Stimulated activated CD4-positive, alpha-beta T cell treated with anti-CD3 and anti-CD28 coated beads, Interleukin-15, amount 100 ng/mL, for 48 hours (primary cell): Measurements from ENCODE around the gene POTEF.
"Not testable (repeated sequence)": the region's sequence is repeated elsewhere in the genome, so short reads cannot be mapped to it uniquely, and the experiment has no call there.

Experiments used
- DNase-seq, 2 donors: peaks; one replicate each; pipeline ENCODE4 v3.0.0-alpha.2; 2020; ENCODE audit warnings: low read depth in 2 of 2

POTEF gene

GRCh38 chr2:130129120-130129829, at the start of gene POTEF:
POTEF (minus strand) TSS chr2:130129222; CDS start chr2:130120515, 8,707 bp downstream.
- DNase-seq = not testable (repeated sequence)

DNA sequence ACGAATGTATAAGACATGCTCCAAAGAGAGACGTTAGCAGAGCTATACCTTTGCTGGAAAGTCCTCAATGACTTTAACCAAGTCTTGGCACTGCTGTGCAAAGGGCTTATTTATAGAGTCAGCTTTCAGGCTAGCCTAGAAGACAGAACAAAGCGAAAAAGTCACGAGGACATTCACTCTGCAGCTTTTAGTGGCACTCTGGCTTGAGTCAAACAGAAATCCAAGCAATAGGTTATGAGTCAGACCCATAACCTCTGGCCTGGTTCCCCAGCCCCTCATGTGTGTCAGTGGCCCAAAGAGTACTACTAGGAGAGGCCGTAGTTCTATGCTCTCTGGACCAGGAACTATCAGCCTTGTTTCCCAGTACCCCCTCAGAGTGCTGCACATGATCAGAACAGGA, 45.8 kb upstream of the POTEF start:
- DNase-seq = not testable (repeated sequence)

- DNase-seq = no peak
Observed at GRCh38 chr2:130169896-130170295, 40.9 kb upstream of the POTEF start.

DNA sequence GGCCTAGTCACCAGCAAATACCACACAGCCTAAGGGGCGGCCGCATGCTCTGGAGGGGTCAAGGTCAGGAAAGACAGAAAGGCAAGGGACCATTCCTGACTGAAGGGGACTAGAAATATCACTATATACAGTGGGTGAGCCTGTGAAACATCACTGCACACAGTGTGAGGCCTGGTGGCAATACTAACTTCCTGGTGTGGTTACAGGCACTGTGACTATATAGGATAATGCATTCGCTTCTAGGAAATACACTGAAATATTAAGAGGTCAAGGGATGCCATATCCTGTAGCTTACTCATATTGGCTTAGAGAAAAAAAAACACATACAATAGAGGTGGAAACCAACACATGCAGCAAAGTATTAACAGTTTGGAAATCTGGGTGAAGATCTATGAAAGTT, 40.1 kb upstream of the POTEF start:
- DNase-seq = not testable (repeated sequence)

- not testable (repeated sequence) for DNase-seq
Observed at GRCh38 chr2:130166611-130167010, 37.6 kb upstream of the POTEF start.

DNA sequence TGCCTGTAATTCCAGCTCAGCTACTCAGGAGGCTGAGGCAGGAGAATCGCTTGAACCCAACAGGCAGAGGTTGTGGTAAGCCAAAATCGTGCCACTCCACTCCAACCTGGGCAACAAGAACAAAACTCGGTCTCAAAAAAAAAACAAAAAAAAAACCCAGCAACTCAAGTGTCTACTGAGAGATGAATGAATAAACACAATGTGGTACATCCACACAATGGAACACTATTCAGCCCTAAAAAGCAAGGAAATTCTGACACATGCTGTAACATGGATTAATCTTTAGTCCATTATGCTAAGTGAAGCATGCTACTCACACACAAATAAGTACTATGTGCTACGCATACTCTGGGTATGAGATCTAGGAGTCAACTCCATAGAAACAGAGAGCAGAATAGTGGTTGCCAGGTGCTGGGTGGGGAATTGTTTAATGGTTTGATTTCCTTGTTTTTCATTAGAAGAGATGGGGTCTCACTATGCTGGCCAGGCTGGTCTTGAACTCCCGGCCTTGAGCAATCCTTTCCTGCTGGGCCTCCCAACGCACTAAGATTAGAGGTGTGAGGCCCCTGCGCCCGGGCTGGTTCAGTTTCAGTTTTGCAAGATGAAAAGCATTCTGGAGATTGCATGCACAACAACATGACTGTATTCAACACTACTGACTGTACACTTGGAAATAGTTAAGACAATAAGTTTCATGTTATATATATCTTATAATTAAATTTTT, 36.4 kb upstream of the POTEF start:
- no peak for DNase-seq

DNA sequence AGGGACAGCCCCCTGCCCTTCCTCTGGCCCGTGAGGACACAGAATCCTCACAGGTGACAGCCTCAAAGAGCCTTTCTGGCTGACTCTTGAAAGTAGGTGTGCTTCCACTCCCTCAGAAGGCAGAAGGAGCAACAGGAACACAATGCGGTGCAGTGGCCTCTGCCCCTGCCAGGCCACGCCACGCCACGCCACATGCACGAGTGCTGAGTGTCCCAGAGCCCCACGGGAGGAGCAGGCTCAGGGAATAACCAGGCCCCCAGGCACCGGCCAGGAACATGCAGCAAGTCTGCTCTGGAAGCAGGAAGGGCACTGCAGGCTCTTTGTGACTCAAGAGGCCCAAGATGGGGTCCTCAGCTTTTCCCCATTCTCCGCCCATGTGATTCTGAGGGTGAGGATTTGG, 33.9 kb upstream of the POTEF start:
- no peak for DNase-seq

GRCh38 chr2:130162486-130162885, 33.5 kb upstream of the POTEF start:
- not testable (repeated sequence) for DNase-seq

- DNase-seq = not testable (repeated sequence)
Observed at GRCh38 chr2:130160838-130161705, 32.0 kb upstream of the POTEF start.

- DNase-seq = no peak
Observed at GRCh38 chr2:130160131-130160530, 31.1 kb upstream of the POTEF start.

- DNase-seq = not testable (repeated sequence)
Observed at GRCh38 chr2:130159376-130159775, 30.4 kb upstream of the POTEF start.

DNA sequence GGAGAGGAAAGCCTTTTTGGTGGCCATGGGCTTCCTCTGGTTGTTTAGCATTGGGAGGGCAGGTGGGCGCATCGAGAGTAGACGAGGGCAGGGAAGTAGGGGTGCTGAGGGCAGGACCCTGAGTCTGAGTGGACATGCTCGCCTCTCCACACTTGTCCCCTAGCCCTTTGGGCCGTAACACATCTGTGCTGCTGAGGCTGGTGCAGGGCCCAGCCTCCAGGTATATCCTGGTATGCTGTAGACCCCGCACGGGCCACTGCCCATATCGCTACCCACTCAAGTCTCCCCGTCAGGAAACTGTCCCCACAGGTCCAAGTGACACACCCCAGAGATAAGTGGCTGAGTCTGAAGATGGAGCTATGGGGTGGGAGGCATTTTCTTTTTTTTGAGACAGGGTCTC, 29.6 kb upstream of the POTEF start:
- DNase-seq = no peak

- DNase-seq = not testable (repeated sequence)
Observed at GRCh38 chr2:130157825-130158514, 28.9 kb upstream of the POTEF start.

- DNase-seq = not testable (repeated sequence)
Observed at GRCh38 chr2:130157354-130157753, 28.3 kb upstream of the POTEF start.

DNA sequence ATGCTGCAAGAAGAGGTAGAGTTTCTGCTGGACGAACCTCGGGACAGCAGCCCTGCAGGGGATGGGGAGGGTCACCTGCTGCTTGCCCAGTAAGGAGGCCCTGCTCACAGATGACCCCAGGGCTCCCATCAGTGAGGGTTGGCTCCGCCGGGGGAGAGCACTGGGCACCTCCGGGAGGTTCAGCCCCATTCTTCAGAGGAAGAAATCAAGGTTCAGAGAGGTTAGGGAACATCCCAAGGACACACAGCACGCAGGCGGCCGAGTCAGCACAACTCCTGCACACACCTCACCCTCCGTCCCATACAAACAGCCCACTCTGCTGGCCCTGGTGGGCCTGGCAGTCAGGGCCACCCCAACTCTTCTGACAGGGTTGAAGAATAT, 27.6 kb upstream of the POTEF start:
- no peak for DNase-seq

GRCh38 chr2:130155956-130156623, 27.1 kb upstream of the POTEF start:
- not testable (repeated sequence) for DNase-seq

DNA sequence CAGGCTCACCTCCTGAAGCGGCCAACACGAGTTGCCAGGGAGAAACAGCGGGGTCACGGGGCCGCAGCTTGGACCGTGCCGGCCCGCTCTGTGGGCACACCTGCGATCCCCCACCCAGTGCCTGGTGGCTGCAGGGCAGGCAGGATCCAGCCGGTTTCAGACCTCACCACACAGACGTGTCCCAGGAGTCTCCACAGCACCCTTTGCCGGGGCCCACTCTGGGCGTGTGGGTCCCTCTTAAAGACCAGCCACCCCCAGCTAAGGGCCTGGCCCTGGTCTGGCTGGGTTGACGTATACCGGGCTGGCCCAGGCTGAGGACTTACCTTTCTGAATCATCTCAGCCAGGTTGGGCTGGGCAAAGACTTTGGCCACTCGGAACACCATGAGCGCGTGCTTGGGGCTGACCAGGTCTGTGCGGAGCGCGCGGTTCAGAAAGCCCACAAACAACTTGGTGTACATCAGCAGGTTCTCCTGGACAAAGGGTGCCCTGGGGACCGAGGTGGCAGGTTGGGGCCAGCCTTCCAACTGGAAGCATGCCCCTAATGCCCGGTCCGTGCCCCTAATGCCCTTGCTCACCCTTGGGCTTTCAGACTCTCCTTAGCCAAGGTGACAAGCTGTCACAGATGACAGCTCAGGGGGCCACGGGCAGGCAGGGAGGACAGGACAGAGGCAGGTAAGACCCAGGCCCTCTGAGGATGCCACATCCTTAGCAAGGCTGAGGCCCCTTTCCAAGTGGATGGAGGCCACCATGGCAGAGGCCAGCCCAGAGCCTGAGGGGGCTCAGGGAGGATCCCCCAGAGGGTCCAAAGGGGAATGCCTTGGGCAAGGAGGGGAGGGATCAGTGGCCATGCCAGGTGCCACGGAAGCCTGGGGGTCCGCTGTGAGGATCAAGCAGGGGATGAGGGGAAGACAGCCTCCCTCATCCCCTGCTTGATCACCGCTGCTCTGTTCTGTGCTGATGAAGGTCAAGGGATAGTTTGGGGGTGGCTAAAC, 26.0 kb upstream of the POTEF start:
- no peak for DNase-seq

DNA sequence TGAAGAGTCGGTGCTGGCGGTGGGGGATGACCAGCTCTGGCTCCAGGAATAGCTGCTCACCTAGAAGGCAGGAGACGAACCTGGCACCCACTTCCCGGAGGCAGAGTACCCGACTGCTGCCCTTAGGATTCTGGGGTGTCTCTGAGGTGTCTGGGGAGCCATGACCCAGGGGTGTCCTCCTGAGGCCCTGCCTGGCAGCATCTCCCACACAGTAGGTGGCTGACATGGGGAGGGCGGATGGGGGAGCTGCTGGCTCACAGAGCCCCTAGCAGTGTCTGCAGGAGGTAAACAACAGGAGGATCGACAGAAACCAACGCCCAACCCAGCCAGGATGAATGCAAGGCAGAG, 25.4 kb upstream of the POTEF start:
- DNase-seq = not testable (repeated sequence)

GRCh38 chr2:130153721-130154422, 24.9 kb upstream of the POTEF start:
- DNase-seq = not testable (repeated sequence)
